ENCODE results near the gene ZC2HC1B. TPM values are rescaled to one million over a fixed set of nuclear protein-coding genes. Genes with fewer than 3 reads are reported as not detected.

ZC2HC1B gene
- total and polyA plus RNA-seq, 10 of the 15 experiments (the other 5 are each of a cell fraction or from before 2014, with no cell fraction given): 0.09 to 0.36 (median 0.31) TPM; not detected in 5

GRCh38 chr6:143842902-143843676 is 21.2 kb upstream of the ZC2HC1B start, which contains the start of gene LTV1 (continued):
- TF ChIP-seq RELB (IDR thresholded peaks at IDR 0.05; ENCODE audit: low read depth) (peak; percentile 67; the same call in 1 of the 2 replicates), KAT2A (conservative IDR thresholded peaks at IDR 0.05; ENCODE audit: control insufficient read depth, low read depth, low read length) (no peak), NBN (IDR thresholded peaks at IDR 0.05) (peak; percentile 67; the same call in 1 of the 2 replicates), DPF2 (IDR thresholded peaks at IDR 0.05) (no peak), PBX3 (IDR thresholded peaks at IDR 0.05; ENCODE audit: insufficient replicate concordance, low read depth, low read length) (peak; percentile 6), SPI1 (IDR thresholded peaks at IDR 0.05; ENCODE audit: borderline replicate concordance, insufficient read depth, low read depth, low read length) (no peak), JUNB (IDR thresholded peaks at IDR 0.05) (no peak; the same call in 1 of the 2 replicates), SKIL (IDR thresholded peaks at IDR 0.05; ENCODE audit: low read depth, poor library complexity, severe bottlenecking) (no peak), ZNF384 (IDR thresholded peaks at IDR 0.05; ENCODE audit: borderline replicate concordance, low read depth, low read length) (no peak), ZNF687 (IDR thresholded peaks at IDR 0.05) (peak; percentile 80; the same call in 1 of the 2 replicates), POLR2AphosphoS2 (IDR thresholded peaks at IDR 0.05; ENCODE audit: low read depth, low read length) (peak; percentile 91), CBFB (IDR thresholded peaks at IDR 0.05; ENCODE audit: low read depth) (peak; percentile 94), CREM (IDR thresholded peaks at IDR 0.05; ENCODE audit: low read depth) (peak; percentile 89), CEBPB (IDR thresholded peaks at IDR 0.05; ENCODE audit: borderline replicate concordance in 1 of 2, low read depth in 2 of 2, low read length in 2 of 2) (no peak), CHD1 (IDR thresholded peaks at IDR 0.05; ENCODE audit: low read depth, low read length) (no peak), HDAC2 (IDR thresholded peaks at IDR 0.05) (no peak), PAX8 (IDR thresholded peaks at IDR 0.05) (no peak), WRNIP1 (IDR thresholded peaks at IDR 0.05; ENCODE audit: borderline replicate concordance, low read depth, low read length) (no peak), SMC3 (IDR thresholded peaks at IDR 0.05; ENCODE audit: borderline replicate concordance, low read length) (no peak), NFYA (IDR thresholded peaks at IDR 0.05; ENCODE audit: borderline replicate concordance, low read depth, low read length) (no peak), MEF2A (IDR thresholded peaks at IDR 0.05; ENCODE audit: insufficient read depth, low read depth, low read length) (0 out of 2 replicates have a peak, but pooled peaks have one; percentile 50)
